OCI-LY3 (cell line): ENCODE data around the gene TLE6.

Source experiments
- EZH2phosphoT487 ChIP-seq: fragments of 200-600 bp; shearing (Covaris generic); IDR thresholded peaks from 2 replicates; pipeline ENCODE4 v1.6.1; 2018; ENCODE audit warnings: antibody characterized with exemption, mixed run types, low read depth
- TF ChIP-seq, protein P1 (sequence below): fragments of 200-600, 300-600 bp; sonication (generic); IDR thresholded peaks from 2 replicates; pipeline ENCODE4 v1.5.1; 2014; ENCODE audit warnings: antibody characterized with exemption, low read length, low read depth

DNA sequence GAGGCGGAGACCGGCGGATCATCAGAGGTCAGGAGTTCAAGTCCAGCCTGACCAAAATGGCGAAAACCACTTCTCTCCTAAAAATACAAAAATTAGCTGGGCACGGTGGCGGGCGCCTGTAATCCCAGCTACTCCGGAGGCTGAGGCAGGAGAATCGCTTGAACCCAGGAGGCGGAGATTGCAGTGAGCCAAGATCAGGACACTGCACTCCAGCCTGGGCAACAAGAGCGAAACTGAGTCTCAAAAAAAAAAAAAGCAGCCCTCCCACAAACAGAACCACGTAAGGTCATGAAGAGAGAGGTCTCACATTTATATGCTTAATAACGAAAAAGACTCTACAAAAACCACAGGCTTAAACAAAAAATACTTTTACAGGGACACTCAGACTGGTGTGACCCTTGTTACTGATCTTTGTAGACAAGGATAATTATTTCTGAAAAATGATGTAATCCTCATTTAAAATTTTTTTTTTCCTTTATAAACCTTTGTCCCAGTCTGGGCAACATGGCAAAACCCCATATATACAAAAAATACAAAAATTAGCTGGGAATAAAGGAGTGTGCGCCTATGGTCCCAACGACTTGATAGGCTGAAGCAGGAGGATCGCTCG, 31.7 kb upstream of the TLE6 start:
- TF ChIP-seq, protein P1, sequence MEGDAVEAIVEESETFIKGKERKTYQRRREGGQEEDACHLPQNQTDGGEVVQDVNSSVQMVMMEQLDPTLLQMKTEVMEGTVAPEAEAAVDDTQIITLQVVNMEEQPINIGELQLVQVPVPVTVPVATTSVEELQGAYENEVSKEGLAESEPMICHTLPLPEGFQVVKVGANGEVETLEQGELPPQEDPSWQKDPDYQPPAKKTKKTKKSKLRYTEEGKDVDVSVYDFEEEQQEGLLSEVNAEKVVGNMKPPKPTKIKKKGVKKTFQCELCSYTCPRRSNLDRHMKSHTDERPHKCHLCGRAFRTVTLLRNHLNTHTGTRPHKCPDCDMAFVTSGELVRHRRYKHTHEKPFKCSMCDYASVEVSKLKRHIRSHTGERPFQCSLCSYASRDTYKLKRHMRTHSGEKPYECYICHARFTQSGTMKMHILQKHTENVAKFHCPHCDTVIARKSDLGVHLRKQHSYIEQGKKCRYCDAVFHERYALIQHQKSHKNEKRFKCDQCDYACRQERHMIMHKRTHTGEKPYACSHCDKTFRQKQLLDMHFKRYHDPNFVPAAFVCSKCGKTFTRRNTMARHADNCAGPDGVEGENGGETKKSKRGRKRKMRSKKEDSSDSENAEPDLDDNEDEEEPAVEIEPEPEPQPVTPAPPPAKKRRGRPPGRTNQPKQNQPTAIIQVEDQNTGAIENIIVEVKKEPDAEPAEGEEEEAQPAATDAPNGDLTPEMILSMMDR, result no peak
- no peak for TF ChIP-seq EZH2phosphoT487
